K562 (cell line): ENCODE results near the gene RMC1. TPM values are rescaled to one million over a fixed set of nuclear protein-coding genes. Genes with fewer than 3 reads are reported as not detected.

Experiments used
- ATAC-seq: fragments of 200-7000 bp; cut with Tn5 transposase; 3 replicates; pipeline ENCODE4 v1.9.1; 2020; ENCODE audit warnings: moderate library complexity
- BruUV-seq: library from RNA; stranded (reverse); fragments of 400-500 nt; replicated peaks from 2 replicates; lab custom pipeline; 2021; lab: Mats Ljungman, UMichigan
- CTCF ChIA-PET: fragments of 300-600 bp; formaldehyde crosslinking; extraction: SDS; loops from one replicate; lab custom pipeline; 2021; ENCODE audit warnings: low intra/inter-chr PET ratio; lab: Yijun Ruan, JAX
- POLR2A ChIA-PET: fragments of 300-600, 350-650 bp; sonication (Branson Sonifier 250); formaldehyde crosslinking; extraction: SDS; loops from one replicate; lab custom pipeline; 2021; ENCODE audit warnings: antibody characterized with exemption, inconsistent platforms; lab: Yijun Ruan, JAX
- DNase-seq, 4 experiments: peaks; one replicate each; pipeline versions ENCODE4 v3.0.0 to v3.0.0-alpha.2; 2011 to 2018; ENCODE audit warnings: low spot score in 3 of 4, mixed read lengths in 3 of 4; ENCODE audit errors: extremely low read depth in 1 of 4
- FAIRE-seq: peaks from 2 replicates; lab custom pipeline; 2011; peaks lifted over from hg19 to GRCh38; lab: Jason Lieb, UNC
- H2AFZ ChIP-seq: 2 replicates; pipeline ENCODE4 v1.6.0; 2011; ENCODE audit warnings: low read depth, low read length, control low read depth, inconsistent platforms
- H3K27ac ChIP-seq: fragments of 200-600 bp; 3 replicates; pipeline ENCODE4 v1.8.0; 2011; ENCODE audit warnings: low read depth, mild to moderate bottlenecking, control low read depth, inconsistent platforms, low read length, moderate library complexity, mixed read lengths; ENCODE audit errors: extremely low read depth
- H3K27me3 ChIP-seq, 2 experiments: fragments of 300-600 bp in 1 of 2; 2 replicates in 1 of 2; 3 replicates in 1 of 2; pipeline versions ENCODE4 v1.6.0 to v1.8.0; 2011; ENCODE audit warnings: inconsistent platforms in 2 of 2, low read length in 2 of 2, mild to moderate bottlenecking in 1 of 2, mixed read lengths in 1 of 2, moderate library complexity in 1 of 2; ENCODE audit not compliant: control insufficient read depth in 2 of 2, insufficient read depth in 2 of 2
- H3K36me3 ChIP-seq: fragments of 300-600 bp; 3 replicates; pipeline ENCODE4 v1.8.0; 2011; ENCODE audit warnings: mild to moderate bottlenecking, low read length, inconsistent platforms; ENCODE audit not compliant: control insufficient read depth, insufficient read depth
- H3K4me1 ChIP-seq, 2 experiments: fragments of 200-600 bp in 1 of 2; replicated peaks in 1 of 2; 2 replicates in 1 of 2; 3 replicates in 1 of 2; pipeline versions ENCODE4 v1.5.1 to v1.8.0; 2011; ENCODE audit warnings: inconsistent platforms in 2 of 2, low read length in 2 of 2, mild to moderate bottlenecking in 1 of 2, mixed read lengths in 1 of 2, moderate library complexity in 1 of 2; ENCODE audit not compliant: control insufficient read depth in 2 of 2, insufficient read depth in 2 of 2
- H3K4me2 ChIP-seq: 2 replicates; pipeline ENCODE4 v1.6.1; 2011; ENCODE audit warnings: low read length, control low read depth, inconsistent platforms, mixed read lengths; ENCODE audit not compliant: insufficient read depth
- H3K4me3 ChIP-seq: fragments of 200-600 bp; sonication (generic), shearing (Covaris generic); 2 replicates; pipeline ENCODE4 v1.5.1; 2016; ENCODE audit warnings: control low read depth, inconsistent platforms
- H3K79me2 ChIP-seq: fragments of 200-600 bp; 3 replicates; pipeline ENCODE4 v1.8.0; 2011; ENCODE audit warnings: low read length, inconsistent platforms; ENCODE audit not compliant: control insufficient read depth, insufficient read depth
- H3K9ac ChIP-seq, 2 experiments: 2 replicates each; pipeline versions ENCODE4 v1.6.0 to v1.6.1; 2011; ENCODE audit warnings: low read depth in 2 of 2, low read length in 2 of 2, control low read depth in 1 of 2, inconsistent platforms in 1 of 2, mild to moderate bottlenecking in 1 of 2, mixed read lengths in 1 of 2; ENCODE audit not compliant: insufficient read depth in 1 of 2
- H3K9me1 ChIP-seq: one replicate; pipeline ENCODE4 v1.6.0; 2011; ENCODE audit warnings: inconsistent platforms, mild to moderate bottlenecking, low read length, moderate library complexity; ENCODE audit not compliant: control insufficient read depth, insufficient read depth
- H3K9me3 ChIP-seq: replicated peaks from 2 replicates; pipeline ENCODE4 v1.5.1; 2011; ENCODE audit warnings: low read depth, low read length, inconsistent platforms; ENCODE audit not compliant: control insufficient read depth, insufficient read depth
- H4K20me1 ChIP-seq: replicated peaks from 2 replicates; pipeline ENCODE4 v1.6.1; 2011; ENCODE audit warnings: low read length, inconsistent platforms, mixed read lengths; ENCODE audit not compliant: control insufficient read depth, insufficient read depth
- BHLHE40 ChIP-seq: IDR thresholded peaks from 2 replicates; pipeline ENCODE4 v1.6.1; 2011; ENCODE audit warnings: low read length, improper control_type of control experiment
- CCNT2 ChIP-seq: IDR thresholded peaks from 2 replicates; pipeline ENCODE4 v1.6.1; 2011; ENCODE audit warnings: borderline replicate concordance, low read depth, mild to moderate bottlenecking, moderate library complexity, mixed read lengths, low read length; ENCODE audit not compliant: insufficient read length; ENCODE audit errors: extremely low read depth
- CREB1 ChIP-seq, 2 experiments: sonication (generic) in 1 of 2; formaldehyde crosslinking in 1 of 2; IDR thresholded peaks; 2 replicates each; pipeline versions ENCODE4 v1.6.1 to v1.8.0; 2012 to 2022; ENCODE audit warnings: inconsistent platforms in 1 of 2, mild to moderate bottlenecking in 1 of 2, missing genetic modification reagents in 1 of 2, moderate library complexity in 1 of 2
- ELF2 ChIP-seq: fragments of 250-450 bp; sonication (Bioruptor Pico); IDR thresholded peaks from 2 replicates; pipeline ENCODE4 v1.5.0; 2021; ENCODE audit warnings: mild to moderate bottlenecking
- MNT ChIP-seq, 2 experiments: fragments of 450-650 bp; conservative IDR thresholded peaks; 2 replicates each; pipeline ENCODE4 v1.6.1; 2017; ENCODE audit warnings: mild to moderate bottlenecking in 2 of 2, moderate library complexity in 2 of 2
- SIN3A ChIP-seq, 2 experiments: fragments of 150-350 bp in 1 of 2; IDR thresholded peaks; 2 replicates each; pipeline ENCODE4 v1.6.1; 2011 to 2016; ENCODE audit warnings: borderline replicate concordance in 2 of 2, low read depth in 2 of 2, low read length in 2 of 2, mild to moderate bottlenecking in 2 of 2, moderate library complexity in 2 of 2; ENCODE audit not compliant: control insufficient read depth in 1 of 2
- SREBF2 ChIP-seq: sonication (generic); formaldehyde crosslinking; IDR thresholded peaks from 2 replicates; pipeline ENCODE4 v1.4.0; 2020; ENCODE audit warnings: mild to moderate bottlenecking, missing genetic modification reagents
- WGBS: fragments of 100-300 bp; shearing (Covaris generic); methylation state at CpG from one replicate; pipeline ENCODE4 v1.1.6; 2016; ENCODE audit warnings: low coverage, mixed read lengths; ENCODE audit not compliant: insufficient coverage; ENCODE audit errors: missing lambda C conversion rate; 5-methylcytosine and 5-hydroxymethylcytosine counted together
- in situ Hi-C: fragments of 300-500 bp; cut with MboI; formaldehyde crosslinking; loops from 4 replicates; pipeline ENCODE4 v1.15.0; 2018; ENCODE audit warnings: inconsistent platforms, mixed read lengths
- intact Hi-C: fragments of 100-400 bp; cut with micrococcal nuclease; formaldehyde crosslinking; loops from 2 replicates; pipeline ENCODE4 v1.14.2; 2022
- polyA plus RNA-seq, 8 experiments: library from polyadenylated mRNA; depleted of rRNA in 4 of 8; stranded (reverse) in 5 of 8; unstranded in 3 of 8; fragments of >200 nt; fragmentation: Nextera tagmentation in 2 of 8; fragmentation: Illumina TruSeq in 1 of 8; extraction: Ambion mirVana in 2 of 8; extraction: Trizol in 1 of 8; gene quantifications; 2 replicates each; pipeline versions ENCODE4 v1.2.1 to v1.2.3, GENCODE V29; 2011 to 2014; ENCODE audit warnings: inconsistent platforms in 1 of 8, missing spikeins in 1 of 8
- total RNA-seq, 7 experiments: library from RNA; depleted of rRNA in 6 of 7; stranded (reverse); fragments of >200 nt in 6 of 7; fragmentation: Illumina TruSeq in 2 of 7; extraction: Trizol in 2 of 7; gene quantifications; 2 replicates each; pipeline versions ENCODE4 v1.2.1 to v1.2.3, GENCODE V29; 2011 to 2021; ENCODE audit warnings: low replicate concordance in 1 of 7
- TF ChIP-seq, protein P1 (sequence below): fragments of 450-650 bp; IDR thresholded peaks from 2 replicates; pipeline ENCODE4 v1.6.1; 2017; ENCODE audit warnings: antibody characterized with exemption, mild to moderate bottlenecking
- TF ChIP-seq, protein P2 (sequence below), 2 experiments: fragments of 450-650 bp in 1 of 2; sonication (generic) in 1 of 2; formaldehyde crosslinking in 1 of 2; IDR thresholded peaks in 1 of 2; conservative IDR thresholded peaks in 1 of 2; 2 replicates each; pipeline versions ENCODE4 v1.6.1 to v1.8.1; 2016 to 2023; ENCODE audit warnings: mild to moderate bottlenecking in 2 of 2, moderate library complexity in 2 of 2, inconsistent platforms in 1 of 2, missing genetic modification reagents in 1 of 2

Gene RMC1
- total and polyA plus RNA-seq, 9 of the 15 experiments (the other 6 are each of a cell fraction or from before 2014, with no cell fraction given) = 7.5 to 42.4 (median 35.5) TPM

DNA sequence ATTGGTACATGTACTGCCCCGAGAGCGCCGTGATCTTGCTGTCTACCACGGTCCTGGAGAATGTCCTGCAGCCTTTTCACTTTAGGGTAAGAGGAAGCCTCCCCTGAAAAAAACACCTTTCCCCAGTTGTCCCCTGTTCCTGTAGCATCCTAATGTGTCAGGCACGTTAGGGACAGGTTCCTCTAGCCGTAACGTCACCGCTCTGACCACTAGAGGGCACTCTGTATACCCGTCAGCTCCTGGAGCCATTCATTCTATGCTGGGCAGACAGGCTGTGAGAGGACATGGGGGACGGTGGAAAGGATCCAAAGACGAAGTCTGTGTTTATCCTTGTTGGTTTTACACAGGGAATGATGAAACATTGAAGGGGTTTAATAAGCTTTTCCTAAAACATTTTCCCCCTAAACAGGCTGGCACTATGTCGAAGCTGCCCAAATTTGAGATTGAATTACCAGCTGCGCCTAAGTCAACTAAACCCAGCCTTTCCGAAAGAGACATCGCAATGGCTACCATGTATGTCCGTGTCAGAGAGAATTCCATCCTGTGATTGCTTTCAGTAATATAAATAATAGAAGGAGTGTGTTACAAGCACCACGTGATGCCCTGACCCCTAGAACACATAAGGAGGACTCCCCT is 12.7 kb downstream of the RMC1 start (continued):
- TF ChIP-seq, protein P1, sequence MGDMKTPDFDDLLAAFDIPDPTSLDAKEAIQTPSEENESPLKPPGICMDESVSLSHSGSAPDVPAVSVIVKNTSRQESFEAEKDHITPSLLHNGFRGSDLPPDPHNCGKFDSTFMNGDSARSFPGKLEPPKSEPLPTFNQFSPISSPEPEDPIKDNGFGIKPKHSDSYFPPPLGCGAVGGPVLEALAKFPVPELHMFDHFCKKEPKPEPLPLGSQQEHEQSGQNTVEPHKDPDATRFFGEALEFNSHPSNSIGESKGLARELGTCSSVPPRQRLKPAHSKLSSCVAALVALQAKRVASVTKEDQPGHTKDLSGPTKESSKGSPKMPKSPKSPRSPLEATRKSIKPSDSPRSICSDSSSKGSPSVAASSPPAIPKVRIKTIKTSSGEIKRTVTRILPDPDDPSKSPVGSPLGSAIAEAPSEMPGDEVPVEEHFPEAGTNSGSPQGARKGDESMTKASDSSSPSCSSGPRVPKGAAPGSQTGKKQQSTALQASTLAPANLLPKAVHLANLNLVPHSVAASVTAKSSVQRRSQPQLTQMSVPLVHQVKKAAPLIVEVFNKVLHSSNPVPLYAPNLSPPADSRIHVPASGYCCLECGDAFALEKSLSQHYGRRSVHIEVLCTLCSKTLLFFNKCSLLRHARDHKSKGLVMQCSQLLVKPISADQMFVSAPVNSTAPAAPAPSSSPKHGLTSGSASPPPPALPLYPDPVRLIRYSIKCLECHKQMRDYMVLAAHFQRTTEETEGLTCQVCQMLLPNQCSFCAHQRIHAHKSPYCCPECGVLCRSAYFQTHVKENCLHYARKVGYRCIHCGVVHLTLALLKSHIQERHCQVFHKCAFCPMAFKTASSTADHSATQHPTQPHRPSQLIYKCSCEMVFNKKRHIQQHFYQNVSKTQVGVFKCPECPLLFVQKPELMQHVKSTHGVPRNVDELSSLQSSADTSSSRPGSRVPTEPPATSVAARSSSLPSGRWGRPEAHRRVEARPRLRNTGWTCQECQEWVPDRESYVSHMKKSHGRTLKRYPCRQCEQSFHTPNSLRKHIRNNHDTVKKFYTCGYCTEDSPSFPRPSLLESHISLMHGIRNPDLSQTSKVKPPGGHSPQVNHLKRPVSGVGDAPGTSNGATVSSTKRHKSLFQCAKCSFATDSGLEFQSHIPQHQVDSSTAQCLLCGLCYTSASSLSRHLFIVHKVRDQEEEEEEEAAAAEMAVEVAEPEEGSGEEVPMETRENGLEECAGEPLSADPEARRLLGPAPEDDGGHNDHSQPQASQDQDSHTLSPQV = 0 out of 2 replicates have a peak, but pooled peaks have one; percentile 43
- TF ChIP-seq ELF2 (no peak), SREBF2 (CRISPR knock-in tag) (peak; percentile 43; the same call in 1 of the 2 replicates)

GRCh38 chr18:23519734-23520133 is 16.4 kb downstream of the RMC1 start:
- no peak overlapping the region for H3K4me3 ChIP-seq
- H3K4me2 ChIP-seq = no peak overlapping the region
- no peak overlapping the region for H2AFZ ChIP-seq
- no peaks in the 10 kb centered on the region for H3K27me3 ChIP-seq
- H3K79me2 ChIP-seq = no peaks in the 10 kb centered on the region
- DNase-seq (no peak), FAIRE-seq (peak; percentile 6), ATAC-seq (no peak)
- no TSS peak for BruUV-seq
- no peaks in the 10 kb centered on the region for H4K20me1 ChIP-seq
- in situ Hi-C loops (loop anchor here (5.0 kb wide), 1 partner anchor 68 kb away; the partner anchor contains the start of gene NPC1), intact Hi-C loops (no loop called here)
- H3K36me3 ChIP-seq = peaks cover 90% of the 10 kb centered on the region
- H3K27ac ChIP-seq = no peak overlapping the region
- TF ChIP-seq CCNT2 (no peak), MNT (conservative IDR thresholded peaks at IDR 0.05) (no peak), BHLHE40 (peak; percentile 37; the same call in 1 of the 2 replicates), CREB1 (IDR thresholded peaks at IDR 0.05) (no peak), CREB1 (CRISPR knock-in tag; IDR thresholded peaks at IDR 0.05) (0 out of 2 replicates have a peak, but pooled peaks have one; percentile 28), SIN3A (IDR thresholded peaks at IDR 0.05; ENCODE audit: borderline replicate concordance in 2 of 2, control insufficient read depth in 1 of 2, low read depth in 2 of 2, low read length in 2 of 2) (no peak)
- TF ChIP-seq, protein P2, sequence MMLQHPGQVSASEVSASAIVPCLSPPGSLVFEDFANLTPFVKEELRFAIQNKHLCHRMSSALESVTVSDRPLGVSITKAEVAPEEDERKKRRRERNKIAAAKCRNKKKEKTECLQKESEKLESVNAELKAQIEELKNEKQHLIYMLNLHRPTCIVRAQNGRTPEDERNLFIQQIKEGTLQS (IDR thresholded peaks at IDR 0.05) = peak; percentile 64; the same call in 1 of the 2 replicates
- TF ChIP-seq, protein P2 (CRISPR knock-in tag; conservative IDR thresholded peaks at IDR 0.05) = no peak
- H3K9me3 ChIP-seq = no peaks in the 10 kb centered on the region
- no peak overlapping the region for H3K9ac ChIP-seq
- no peaks in the 10 kb centered on the region; a peak in 1 of 5 replicates for H3K4me1 ChIP-seq
- H3K9me1 ChIP-seq = no peaks in the 10 kb centered on the region
- 75% methylated on average over 4 of the region's 4 CpGs for WGBS
- ChIA-PET POLR2A (interaction anchor here (0.6 to 0.8 kb wide), 2 partner anchors 15 to 52 kb away, joined by 3 to 6 read pairs; no protein-coding TSS in a partner anchor), CTCF (no interaction called here)
